Subcutaneous abdominal adipose tissue (tissue), 5 donors: ENCODE measurements around the gene PARD3.

Source experiments
- H3K27ac ChIP-seq: one replicate; pipeline ENCODE4 v1.7.0; 2013; ENCODE audit warnings: low read depth, mild to moderate bottlenecking, inconsistent platforms, low read length, moderate library complexity
- H3K27me3 ChIP-seq, 5 donors: one replicate each; pipeline ENCODE4 v1.7.0; 2013; ENCODE audit warnings: low read length in 5 of 5, inconsistent platforms in 1 of 5; ENCODE audit not compliant: control insufficient read depth in 5 of 5, insufficient read depth in 4 of 5
- H3K36me3 ChIP-seq, 5 donors: one replicate each; pipeline ENCODE4 v1.7.0; 2013; ENCODE audit warnings: low read length in 5 of 5; ENCODE audit not compliant: control insufficient read depth in 5 of 5, insufficient read depth in 5 of 5
- H3K4me1 ChIP-seq, 5 donors: one replicate each; pipeline ENCODE4 v1.7.0; 2013; ENCODE audit warnings: low read length in 5 of 5, mild to moderate bottlenecking in 3 of 5, moderate library complexity in 1 of 5; ENCODE audit not compliant: control insufficient read depth in 5 of 5, insufficient read depth in 5 of 5
- H3K4me3 ChIP-seq, 5 donors: one replicate each; pipeline ENCODE4 v1.7.0; 2013; ENCODE audit warnings: low read length in 5 of 5, low read depth in 1 of 5
- H3K9ac ChIP-seq, 5 donors: one replicate each; pipeline ENCODE4 v1.7.0; 2013; ENCODE audit warnings: low read length in 5 of 5, mild to moderate bottlenecking in 4 of 5, moderate library complexity in 3 of 5
- H3K9me3 ChIP-seq, 5 donors: one replicate each; pipeline ENCODE4 v1.7.0; 2013; ENCODE audit warnings: low read length in 5 of 5; ENCODE audit not compliant: control insufficient read depth in 5 of 5
- donor health status: healthy.
- donor health status: healthy.
- donor health status: healthy.
- donor health status: healthy.
- donor health status: healthy.

Gene PARD3

GRCh38 chr10:34791228-34791627 is 23.9 kb downstream of the PARD3 start:
- H3K9ac ChIP-seq, result no peak overlapping the region
- H3K4me3 ChIP-seq, result no peak overlapping the region
- H3K27me3 ChIP-seq, result no peaks in the 10 kb centered on the region
- peaks cover 0 to 17% (median 14%) of the 10 kb centered on the region in 5 donors for H3K4me1 ChIP-seq
- H3K36me3 ChIP-seq, result no peaks in the 10 kb centered on the region
- H3K9me3 ChIP-seq, result no peaks in the 10 kb centered on the region
- H3K27ac ChIP-seq, result no peak overlapping the region

GRCh38 chr10:34789966-34790506 is 25.1 kb downstream of the PARD3 start:
- peaks cover 0 to 17% (median 14%) of the 10 kb centered on the region in 5 donors for H3K4me1 ChIP-seq
- H3K36me3 ChIP-seq, result no peaks in the 10 kb centered on the region
- no peaks in the 10 kb centered on the region for H3K9me3 ChIP-seq
- H3K27me3 ChIP-seq, result no peaks in the 10 kb centered on the region
- no peak overlapping the region for H3K4me3 ChIP-seq
- H3K27ac ChIP-seq, result no peak overlapping the region
- H3K9ac ChIP-seq, result peak overlapping the region in 1 of 5 donors; percentile 11

- no peaks in the 10 kb centered on the region for H3K9me3 ChIP-seq
- peaks cover 3 to 26% (median 23%) of the 10 kb centered on the region in 5 donors for H3K4me1 ChIP-seq
- H3K27ac ChIP-seq, result no peak overlapping the region
- H3K27me3 ChIP-seq, result no peaks in the 10 kb centered on the region
- H3K9ac ChIP-seq, result no peak overlapping the region
- no peak overlapping the region for H3K4me3 ChIP-seq
- no peaks in the 10 kb centered on the region for H3K36me3 ChIP-seq
Measured at GRCh38 chr10:34786464-34786863, 28.6 kb downstream of the PARD3 start.

- H3K27ac ChIP-seq, result no peak overlapping the region
- no peaks in the 10 kb centered on the region for H3K27me3 ChIP-seq
- no peak overlapping the region for H3K4me3 ChIP-seq
- no peaks in the 10 kb centered on the region for H3K36me3 ChIP-seq
- peaks cover 7 to 27% (median 24%) of the 10 kb centered on the region in 5 donors for H3K4me1 ChIP-seq
- no peaks in the 10 kb centered on the region for H3K9me3 ChIP-seq
- peak overlapping the region in 1 of 5 donors; percentile 11 for H3K9ac ChIP-seq
Measured at GRCh38 chr10:34781711-34782110, 33.4 kb downstream of the PARD3 start.

- no peaks in the 10 kb centered on the region for H3K27me3 ChIP-seq
- H3K4me3 ChIP-seq, result peak overlapping the region in 4 of 5 donors; percentile 8 to 48 (median 16)
- peak overlapping the region in 1 of 5 donors; percentile 26 for H3K9ac ChIP-seq
- H3K36me3 ChIP-seq, result no peaks in the 10 kb centered on the region
- H3K4me1 ChIP-seq, result peaks cover 7 to 30% (median 25%) of the 10 kb centered on the region in 5 donors
- H3K9me3 ChIP-seq, result no peaks in the 10 kb centered on the region
- no peak overlapping the region for H3K27ac ChIP-seq
Measured at GRCh38 chr10:34780818-34781380, 34.2 kb downstream of the PARD3 start.

- Histone ChIP-seq H3K27me3 (no peaks in the 10 kb centered on the region), H3K27ac (no peak overlapping the region), H3K9ac (no peak overlapping the region), H3K9me3 (no peaks in the 10 kb centered on the region), H3K36me3 (no peaks in the 10 kb centered on the region), H3K4me1 (peaks cover 7 to 34% (median 29%) of the 10 kb centered on the region in 5 donors), H3K4me3 (no peak overlapping the region)
Measured at GRCh38 chr10:34778237-34778636, 36.9 kb downstream of the PARD3 start.

GRCh38 chr10:34776090-34776690 is 38.9 kb downstream of the PARD3 start:
- Histone ChIP-seq H3K4me3 (no peak overlapping the region), H3K9ac (no peak overlapping the region), H3K4me1 (peaks cover 5 to 36% (median 18%) of the 10 kb centered on the region in 5 donors), H3K9me3 (no peaks in the 10 kb centered on the region), H3K36me3 (no peaks in the 10 kb centered on the region), H3K27ac (no peak overlapping the region), H3K27me3 (no peaks in the 10 kb centered on the region)

- peaks cover 0 to 30% (median 10%) of the 10 kb centered on the region in 5 donors for H3K4me1 ChIP-seq
- H3K9ac ChIP-seq, result no peak overlapping the region
- no peak overlapping the region for H3K27ac ChIP-seq
- no peaks in the 10 kb centered on the region for H3K27me3 ChIP-seq
- no peaks in the 10 kb centered on the region for H3K9me3 ChIP-seq
- H3K36me3 ChIP-seq, result no peaks in the 10 kb centered on the region
- H3K4me3 ChIP-seq, result no peak overlapping the region
Measured at GRCh38 chr10:34775044-34775637, 40.0 kb downstream of the PARD3 start.

GRCh38 chr10:34773636-34774630 is 41.2 kb downstream of the PARD3 start:
- Histone ChIP-seq H3K4me3 (no peak overlapping the region), H3K27me3 (no peaks in the 10 kb centered on the region), H3K4me1 (peaks cover 0 to 33% (median 11%) of the 10 kb centered on the region in 5 donors), H3K9me3 (no peaks in the 10 kb centered on the region), H3K27ac (no peak overlapping the region), H3K36me3 (no peaks in the 10 kb centered on the region), H3K9ac (no peak overlapping the region)
